PC-3 (cell line): ENCODE data around the gene WDR11. TPM values are rescaled to one million over a fixed set of nuclear protein-coding genes. Genes with fewer than 3 reads are reported as not detected.

Source experiments
- ATAC-seq: fragments of 200-7000 bp; cut with Tn5 transposase; 2 replicates; pipeline ENCODE4 v1.9.1; 2020; ENCODE audit warnings: mild to moderate bottlenecking, moderate library complexity
- BruUV-seq: library from RNA; stranded (reverse); fragments of 400-500 nt; replicated peaks from 2 replicates; lab custom pipeline; 2021; lab: Mats Ljungman, UMichigan
- CTCF ChIA-PET: fragments of 300-600 bp; sonication (Branson Sonifier 250); formaldehyde crosslinking; loops from one replicate; lab custom pipeline; 2022; ENCODE audit warnings: antibody characterized with exemption; lab: Charles Lee
- POLR2A ChIA-PET: fragments of 300-600 bp; sonication (Branson Sonifier 250); formaldehyde crosslinking; loops from one replicate; lab custom pipeline; 2022; ENCODE audit warnings: antibody characterized with exemption; ENCODE audit not compliant: unreplicated experiment; lab: Charles Lee
- DNase-seq: peaks from one replicate; pipeline ENCODE4 v3.0.0-alpha.2; 2015
- H2AFZ ChIP-seq: fragments of 300-600 bp; sonication (generic); 2 replicates; pipeline ENCODE4 v1.6.0; 2016; ENCODE audit warnings: antibody characterized with exemption, low read length
- H3F3A ChIP-seq: fragments of 300-600 bp; sonication (generic); one replicate; pipeline ENCODE4 v1.6.0; 2017; ENCODE audit warnings: antibody characterized with exemption, low read length, control low read depth, mild to moderate bottlenecking; ENCODE audit not compliant: unreplicated experiment
- H3K27ac ChIP-seq: fragments of 300-600 bp; sonication (generic); 2 replicates; pipeline ENCODE4 v1.5.1; 2016; ENCODE audit warnings: mild to moderate bottlenecking, low read length
- H3K27me3 ChIP-seq: fragments of 300-600 bp; sonication (generic); 2 replicates; pipeline ENCODE4 v1.6.1; 2016; ENCODE audit warnings: low read length, mixed read lengths
- H3K36me3 ChIP-seq: fragments of 300-600 bp; sonication (generic); 2 replicates; pipeline ENCODE4 v1.6.1; 2016; ENCODE audit warnings: low read depth, mixed run types, low read length, mixed read lengths
- H3K4me1 ChIP-seq: fragments of 300-600 bp; sonication (generic); 2 replicates; pipeline ENCODE4 v1.5.1; 2016; ENCODE audit warnings: low read length; ENCODE audit not compliant: insufficient read depth
- H3K4me2 ChIP-seq: fragments of 300-600 bp; sonication (generic); 2 replicates; pipeline ENCODE4 v1.6.0; 2016; ENCODE audit warnings: low read length
- H3K4me3 ChIP-seq: fragments of 300-600 bp; sonication (generic); 2 replicates; pipeline ENCODE4 v1.5.1; 2016; ENCODE audit warnings: mild to moderate bottlenecking, low read length, mixed read lengths
- H3K79me2 ChIP-seq: fragments of 300-600 bp; sonication (generic); 2 replicates; pipeline ENCODE4 v1.6.1; 2017; ENCODE audit warnings: low read length, mixed read lengths
- H3K9ac ChIP-seq: fragments of 300-600 bp; sonication (generic); 2 replicates; pipeline ENCODE4 v1.6.0; 2016; ENCODE audit warnings: mild to moderate bottlenecking, low read length
- H3K9me2 ChIP-seq: fragments of 300-600 bp; sonication (generic); replicated peaks from 2 replicates; pipeline ENCODE4 v1.6.1; 2016; ENCODE audit warnings: mixed run types, low read length, mixed read lengths
- H3K9me3 ChIP-seq: fragments of 300-600 bp; sonication (generic); 2 replicates; pipeline ENCODE4 v1.6.1; 2016; ENCODE audit warnings: low read length, mixed read lengths
- H4K20me1 ChIP-seq: fragments of 300-600 bp; sonication (generic); 2 replicates; pipeline ENCODE4 v1.6.1; 2016; ENCODE audit warnings: low read length, mixed read lengths
- CTCF ChIP-seq: fragments of 300-600 bp; sonication (generic); conservative IDR thresholded peaks from 2 replicates; pipeline ENCODE4 v1.5.1; 2017; ENCODE audit warnings: antibody characterized with exemption, low read depth, mild to moderate bottlenecking, low read length
- EZH2 ChIP-seq: fragments of 300-600 bp; sonication (generic); IDR thresholded peaks from one replicate; pipeline ENCODE4 v1.6.1; 2017; ENCODE audit warnings: antibody characterized with exemption, mild to moderate bottlenecking, low read length; ENCODE audit not compliant: unreplicated experiment
- EZH2phosphoT487 ChIP-seq: fragments of 300-600 bp; sonication (generic); IDR thresholded peaks from 2 replicates; pipeline ENCODE4 v1.6.1; 2018; ENCODE audit warnings: mild to moderate bottlenecking, antibody characterized with exemption, low read length, borderline replicate concordance
- intact Hi-C: fragments of 100-400 bp; cut with micrococcal nuclease; formaldehyde crosslinking; loops from 2 replicates; pipeline ENCODE4 v1.9.0; 2023
- total RNA-seq: library from RNA; depleted of rRNA; stranded (reverse); fragments of >200 nt; gene quantifications from 2 replicates; pipeline ENCODE4 v1.2.3, GENCODE V29; 2014

The WDR11 gene
- total RNA-seq, 1 experiment from 2014 or later, result 37.5 TPM

- H3K27me3 ChIP-seq, result peaks cover 26% of the 10 kb centered on the region
- H3K36me3 ChIP-seq, result no peaks in the 10 kb centered on the region
- H3K4me1 ChIP-seq, result no peaks in the 10 kb centered on the region
- H3F3A ChIP-seq, result no peaks in the 10 kb centered on the region
- no peak overlapping the region for H2AFZ ChIP-seq
- H3K79me2 ChIP-seq, result no peaks in the 10 kb centered on the region
- ChIA-PET POLR2A (no interaction called here), CTCF (no interaction called here)
- no peak overlapping the region for H3K27ac ChIP-seq
- H3K4me2 ChIP-seq, result no peak overlapping the region
- DNase-seq (no peak), ATAC-seq (no peak)
- H4K20me1 ChIP-seq, result no peaks in the 10 kb centered on the region
- H3K9me3 ChIP-seq, result no peaks in the 10 kb centered on the region
- H3K9ac ChIP-seq, result no peak overlapping the region
- TF ChIP-seq EZH2 (no peak), EZH2phosphoT487 (no peak), CTCF (no peak)
- intact Hi-C loops, result no loop called here
- BruUV-seq, result no TSS peak
- no peaks in the 10 kb centered on the region for H3K9me2 ChIP-seq
- no peak overlapping the region for H3K4me3 ChIP-seq
Measured at GRCh38 chr10:120953897-120954296, 102.7 kb downstream of the WDR11 start.
